ENCODE results near the gene HMGXB4.

DNA sequence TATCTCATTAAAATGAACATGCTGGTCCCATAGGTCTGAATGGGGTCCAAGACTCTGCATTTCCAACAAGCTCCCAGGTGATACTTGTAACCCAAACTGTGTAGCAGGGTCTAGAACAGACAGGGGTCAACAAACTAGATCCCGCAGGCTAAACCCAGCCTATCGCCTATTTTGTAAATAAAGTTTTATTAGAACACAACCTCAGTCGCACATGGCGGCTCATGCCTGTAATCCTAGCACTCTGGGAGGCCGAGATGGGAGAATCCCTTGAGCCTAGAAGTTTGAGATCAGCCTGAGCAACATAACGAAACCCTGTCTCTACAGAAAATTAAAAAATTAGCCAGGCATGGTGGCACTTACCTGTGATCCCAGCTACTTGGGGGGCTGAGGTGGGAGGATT, 42.3 kb upstream of the HMGXB4 start:
- TF ChIP-seq, protein P1, sequence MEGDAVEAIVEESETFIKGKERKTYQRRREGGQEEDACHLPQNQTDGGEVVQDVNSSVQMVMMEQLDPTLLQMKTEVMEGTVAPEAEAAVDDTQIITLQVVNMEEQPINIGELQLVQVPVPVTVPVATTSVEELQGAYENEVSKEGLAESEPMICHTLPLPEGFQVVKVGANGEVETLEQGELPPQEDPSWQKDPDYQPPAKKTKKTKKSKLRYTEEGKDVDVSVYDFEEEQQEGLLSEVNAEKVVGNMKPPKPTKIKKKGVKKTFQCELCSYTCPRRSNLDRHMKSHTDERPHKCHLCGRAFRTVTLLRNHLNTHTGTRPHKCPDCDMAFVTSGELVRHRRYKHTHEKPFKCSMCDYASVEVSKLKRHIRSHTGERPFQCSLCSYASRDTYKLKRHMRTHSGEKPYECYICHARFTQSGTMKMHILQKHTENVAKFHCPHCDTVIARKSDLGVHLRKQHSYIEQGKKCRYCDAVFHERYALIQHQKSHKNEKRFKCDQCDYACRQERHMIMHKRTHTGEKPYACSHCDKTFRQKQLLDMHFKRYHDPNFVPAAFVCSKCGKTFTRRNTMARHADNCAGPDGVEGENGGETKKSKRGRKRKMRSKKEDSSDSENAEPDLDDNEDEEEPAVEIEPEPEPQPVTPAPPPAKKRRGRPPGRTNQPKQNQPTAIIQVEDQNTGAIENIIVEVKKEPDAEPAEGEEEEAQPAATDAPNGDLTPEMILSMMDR (IDR thresholded peaks at IDR 0.05; ENCODE audit: low read depth, low read length): no peak
- TF ChIP-seq, protein P2, sequence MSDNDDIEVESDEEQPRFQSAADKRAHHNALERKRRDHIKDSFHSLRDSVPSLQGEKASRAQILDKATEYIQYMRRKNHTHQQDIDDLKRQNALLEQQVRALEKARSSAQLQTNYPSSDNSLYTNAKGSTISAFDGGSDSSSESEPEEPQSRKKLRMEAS (IDR thresholded peaks at IDR 0.05; ENCODE audit: low read depth, low read length): no peak
- no peak for TF ChIP-seq POLR2A (IDR thresholded peaks at IDR 0.05; ENCODE audit: extremely low read depth, insufficient read length)
- no peak for TF ChIP-seq MYC (IDR thresholded peaks at IDR 0.05; ENCODE audit: low read depth, low read length)

Data from NB4 (cell line).